Ishikawa (cell line): ENCODE measurements around the gene MGAT5B.

Experiments
- CEBPB ChIP-seq: IDR thresholded peaks from 2 replicates; pipeline ENCODE4 v1.6.1; 2012
- CREB1 ChIP-seq: IDR thresholded peaks from 2 replicates; pipeline ENCODE4 v1.6.1; 2012; ENCODE audit warnings: low read depth
- EGR1 ChIP-seq: IDR thresholded peaks from 2 replicates; pipeline ENCODE4 v1.6.1; 2012
- EP300 ChIP-seq: IDR thresholded peaks from 2 replicates; pipeline ENCODE4 v1.6.1; 2012; ENCODE audit warnings: borderline replicate concordance
- FOXM1 ChIP-seq: IDR thresholded peaks from 2 replicates; pipeline ENCODE4 v1.6.1; 2012; ENCODE audit warnings: low read depth, borderline replicate concordance
- MAX ChIP-seq: IDR thresholded peaks from 2 replicates; pipeline ENCODE4 v1.6.1; 2012
- NFIC ChIP-seq: IDR thresholded peaks from 2 replicates; pipeline ENCODE4 v1.6.1; 2012
- RAD21 ChIP-seq: IDR thresholded peaks from 2 replicates; pipeline ENCODE4 v1.6.1; 2012; ENCODE audit warnings: low read depth
- TAF1 ChIP-seq: IDR thresholded peaks from 2 replicates; pipeline ENCODE4 v1.6.1; 2012; ENCODE audit warnings: low read depth, mild to moderate bottlenecking
- TCF12 ChIP-seq: IDR thresholded peaks from 2 replicates; pipeline ENCODE4 v1.6.1; 2012; ENCODE audit warnings: low read depth
- TEAD4 ChIP-seq: IDR thresholded peaks from 2 replicates; pipeline ENCODE4 v1.6.1; 2012
- YY1 ChIP-seq: IDR thresholded peaks from 2 replicates; pipeline ENCODE4 v1.6.1; 2012; ENCODE audit warnings: low read depth
- ZBTB7A ChIP-seq: IDR thresholded peaks from 2 replicates; pipeline ENCODE4 v1.6.1; 2012; ENCODE audit warnings: low read depth
- TF ChIP-seq, protein P1 (sequence below): IDR thresholded peaks from 2 replicates; pipeline ENCODE4 v1.6.1; 2012
- TF ChIP-seq, protein P2 (sequence below): IDR thresholded peaks from 2 replicates; pipeline ENCODE4 v1.6.1; 2012; ENCODE audit warnings: low read depth, mild to moderate bottlenecking

Gene MGAT5B

DNA sequence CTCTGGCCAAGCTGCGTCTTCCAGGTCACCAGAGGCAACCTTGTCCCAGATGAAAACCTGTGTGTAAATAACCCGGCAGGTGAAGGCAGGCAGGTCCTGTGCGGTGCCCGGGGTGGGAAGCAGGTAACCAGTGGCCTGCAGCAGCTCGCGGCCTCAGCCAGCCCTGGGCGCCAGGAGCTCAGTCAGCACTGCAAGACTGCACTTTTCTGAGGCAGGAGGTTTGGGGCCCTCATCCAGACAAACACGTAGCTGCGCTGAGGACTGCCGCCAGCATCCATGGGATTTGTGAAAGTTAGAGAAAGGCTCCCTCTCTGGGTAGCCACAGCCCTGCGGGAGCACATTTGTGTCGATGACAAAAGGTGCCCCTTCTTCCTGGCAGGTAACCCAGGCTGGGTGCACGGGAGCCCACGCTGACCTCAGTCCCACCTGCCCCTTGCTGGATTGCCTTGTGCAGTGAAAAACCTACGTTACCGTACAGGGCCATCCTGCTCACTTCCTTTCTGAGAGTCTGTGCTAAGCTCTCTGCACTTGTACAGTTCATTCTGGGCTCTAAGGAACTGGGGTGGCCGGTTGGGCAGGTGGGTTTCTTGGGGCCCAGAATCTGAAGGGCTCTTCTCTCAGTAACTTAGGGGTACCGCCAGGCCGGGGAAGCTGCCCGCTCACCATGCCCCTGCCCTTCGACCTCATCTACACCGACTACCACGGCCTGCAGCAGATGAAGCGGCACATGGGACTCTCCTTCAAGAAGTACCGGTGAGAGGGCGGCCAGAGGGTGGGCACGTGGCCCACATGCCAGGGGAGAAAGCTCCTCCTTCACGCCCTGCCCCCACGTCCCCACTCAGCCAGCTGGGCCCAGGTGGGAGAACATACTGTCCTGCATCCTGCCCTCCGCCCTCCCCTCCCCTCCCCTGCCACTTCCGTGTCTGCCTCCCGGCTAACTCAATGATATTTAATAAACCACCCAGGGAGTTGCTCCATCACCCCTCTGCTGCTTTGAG is 56.4 kb downstream of the MGAT5B start:
- TF ChIP-seq TCF12 (no peak), EGR1 (no peak), YY1 (no peak), ZBTB7A (no peak), RAD21 (no peak), CREB1 (no peak), FOXM1 (no peak), CEBPB (no peak), NFIC (no peak), EP300 (no peak), TAF1 (no peak), MAX (no peak), TEAD4 (no peak)
- TF ChIP-seq, protein P1, sequence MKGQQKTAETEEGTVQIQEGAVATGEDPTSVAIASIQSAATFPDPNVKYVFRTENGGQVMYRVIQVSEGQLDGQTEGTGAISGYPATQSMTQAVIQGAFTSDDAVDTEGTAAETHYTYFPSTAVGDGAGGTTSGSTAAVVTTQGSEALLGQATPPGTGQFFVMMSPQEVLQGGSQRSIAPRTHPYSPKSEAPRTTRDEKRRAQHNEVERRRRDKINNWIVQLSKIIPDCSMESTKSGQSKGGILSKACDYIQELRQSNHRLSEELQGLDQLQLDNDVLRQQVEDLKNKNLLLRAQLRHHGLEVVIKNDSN = no peak
- TF ChIP-seq, protein P2, sequence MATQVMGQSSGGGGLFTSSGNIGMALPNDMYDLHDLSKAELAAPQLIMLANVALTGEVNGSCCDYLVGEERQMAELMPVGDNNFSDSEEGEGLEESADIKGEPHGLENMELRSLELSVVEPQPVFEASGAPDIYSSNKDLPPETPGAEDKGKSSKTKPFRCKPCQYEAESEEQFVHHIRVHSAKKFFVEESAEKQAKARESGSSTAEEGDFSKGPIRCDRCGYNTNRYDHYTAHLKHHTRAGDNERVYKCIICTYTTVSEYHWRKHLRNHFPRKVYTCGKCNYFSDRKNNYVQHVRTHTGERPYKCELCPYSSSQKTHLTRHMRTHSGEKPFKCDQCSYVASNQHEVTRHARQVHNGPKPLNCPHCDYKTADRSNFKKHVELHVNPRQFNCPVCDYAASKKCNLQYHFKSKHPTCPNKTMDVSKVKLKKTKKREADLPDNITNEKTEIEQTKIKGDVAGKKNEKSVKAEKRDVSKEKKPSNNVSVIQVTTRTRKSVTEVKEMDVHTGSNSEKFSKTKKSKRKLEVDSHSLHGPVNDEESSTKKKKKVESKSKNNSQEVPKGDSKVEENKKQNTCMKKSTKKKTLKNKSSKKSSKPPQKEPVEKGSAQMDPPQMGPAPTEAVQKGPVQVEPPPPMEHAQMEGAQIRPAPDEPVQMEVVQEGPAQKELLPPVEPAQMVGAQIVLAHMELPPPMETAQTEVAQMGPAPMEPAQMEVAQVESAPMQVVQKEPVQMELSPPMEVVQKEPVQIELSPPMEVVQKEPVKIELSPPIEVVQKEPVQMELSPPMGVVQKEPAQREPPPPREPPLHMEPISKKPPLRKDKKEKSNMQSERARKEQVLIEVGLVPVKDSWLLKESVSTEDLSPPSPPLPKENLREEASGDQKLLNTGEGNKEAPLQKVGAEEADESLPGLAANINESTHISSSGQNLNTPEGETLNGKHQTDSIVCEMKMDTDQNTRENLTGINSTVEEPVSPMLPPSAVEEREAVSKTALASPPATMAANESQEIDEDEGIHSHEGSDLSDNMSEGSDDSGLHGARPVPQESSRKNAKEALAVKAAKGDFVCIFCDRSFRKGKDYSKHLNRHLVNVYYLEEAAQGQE = no peak

- no peak for TF ChIP-seq CREB1
- TF ChIP-seq, protein P2 = no peak
- no peak for TF ChIP-seq MAX
- TF ChIP-seq EP300 = no peak
- TF ChIP-seq EGR1 = no peak
- TF ChIP-seq TEAD4 = no peak
- no peak for TF ChIP-seq TAF1
- TF ChIP-seq RAD21 = no peak
- no peak for TF ChIP-seq CEBPB
Observed at GRCh38 chr17:76925441-76925891, 57.3 kb downstream of the MGAT5B start.

- TF ChIP-seq CEBPB (no peak), NFIC (no peak), RAD21 (no peak), ZBTB7A (no peak), EP300 (no peak), FOXM1 (no peak)
- TF ChIP-seq, protein P1 = no peak
Observed at GRCh38 chr17:76926237-76926866, 58.1 kb downstream of the MGAT5B start.

- no peak for TF ChIP-seq FOXM1
- TF ChIP-seq EGR1 = no peak
- TF ChIP-seq CREB1 = no peak
- no peak for TF ChIP-seq EP300
- no peak for TF ChIP-seq YY1
- TF ChIP-seq CEBPB = no peak
- TF ChIP-seq, protein P2 = no peak
Observed at GRCh38 chr17:76927577-76927976, 59.4 kb downstream of the MGAT5B start.
